GM21528 (cell line): ENCODE results near the gene TIAM2.
A peak's percentile ranks its signal among the peaks of the same experiment; 100 is the strongest.
"Not testable (repeated sequence)": the region's sequence is repeated elsewhere in the genome, so short reads cannot be mapped to it uniquely, and the experiment has no call there.

ENCODE experiments used
- ATAC-seq: cut with Tn5 transposase; IDR thresholded peaks from one replicate; pipeline ENCODE4 v1.9.1; 2021; ENCODE audit warnings: mild to moderate bottlenecking, moderate library complexity; ENCODE audit not compliant: unreplicated experiment, low FRiP score

The TIAM2 gene

DNA sequence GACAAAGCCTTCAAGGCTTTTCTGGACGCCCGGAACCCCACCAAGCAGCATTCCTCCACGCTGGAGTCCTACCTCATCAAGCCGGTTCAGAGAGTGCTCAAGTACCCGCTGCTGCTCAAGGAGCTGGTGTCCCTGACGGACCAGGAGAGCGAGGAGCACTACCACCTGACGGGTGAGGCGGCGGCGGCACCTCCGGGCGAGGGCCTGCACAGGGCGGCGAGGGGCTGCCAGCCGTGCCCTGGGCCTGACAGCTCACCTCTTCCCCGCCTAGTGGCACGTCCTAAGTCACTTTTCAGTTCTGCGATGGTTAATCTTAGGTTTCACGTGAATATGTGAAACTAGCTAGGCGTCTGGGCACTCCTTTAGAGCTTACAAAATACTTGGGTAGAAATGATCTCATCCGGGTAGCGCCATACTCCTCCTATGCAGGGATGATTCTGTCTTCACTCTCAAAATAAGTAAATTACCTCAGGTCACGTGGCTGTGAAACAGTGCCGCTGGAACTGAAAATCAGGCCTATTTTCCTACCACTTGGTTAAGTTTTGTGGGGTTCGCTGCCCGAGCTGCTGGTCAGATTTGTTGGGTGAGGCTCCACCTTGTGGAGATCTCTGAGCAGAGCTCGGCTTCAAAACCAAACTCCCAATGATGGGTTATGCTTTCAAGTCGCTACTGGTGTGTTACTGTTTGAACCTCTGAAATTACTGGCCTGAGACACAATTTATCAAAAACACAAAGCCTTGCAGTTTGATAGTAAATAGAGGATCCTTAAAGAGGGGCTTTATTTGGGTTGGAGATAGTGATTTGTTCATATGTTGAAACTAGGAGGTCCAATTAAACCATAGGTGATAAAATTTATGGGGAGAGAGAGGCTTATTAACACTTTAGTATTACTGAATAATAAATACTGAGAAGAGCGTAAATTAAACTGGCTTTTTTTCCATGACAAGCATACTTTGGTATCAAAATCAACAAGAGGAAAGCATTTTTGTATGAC is 253.2 kb downstream of the TIAM2 start:
- no peak for ATAC-seq

DNA sequence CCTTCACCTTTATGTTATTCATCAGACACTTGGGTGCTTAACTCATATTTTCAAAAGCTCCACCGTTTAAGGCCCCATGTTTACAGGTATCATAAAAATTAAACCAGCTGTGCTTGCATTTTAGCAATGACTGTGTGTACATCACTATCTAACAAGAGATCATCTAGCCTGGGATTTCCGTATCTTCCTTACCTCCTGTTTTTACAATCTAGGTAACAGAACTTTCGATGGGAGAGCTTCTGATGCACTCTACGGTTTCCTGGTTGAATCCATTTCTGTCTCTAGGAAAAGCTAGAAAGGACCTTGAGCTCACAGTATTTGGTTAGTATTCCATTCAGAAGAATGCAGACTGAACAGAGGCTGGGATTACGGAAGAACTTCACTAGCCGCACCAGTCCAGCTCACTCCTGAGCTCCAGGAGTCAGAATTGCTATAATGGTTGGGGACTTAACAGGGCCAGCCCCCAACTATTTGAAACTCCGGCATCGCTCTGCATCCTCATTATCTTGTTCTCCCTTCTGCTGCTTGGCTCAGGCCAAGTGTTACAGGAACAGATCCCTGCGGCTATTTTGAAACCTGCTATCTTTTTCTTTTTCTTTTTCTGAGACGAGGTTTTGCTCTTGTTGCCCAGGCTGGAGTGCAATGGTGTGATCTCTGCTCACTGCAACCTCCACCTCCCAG is 255.7 kb downstream of the TIAM2 start:
- ATAC-seq = no peak

DNA sequence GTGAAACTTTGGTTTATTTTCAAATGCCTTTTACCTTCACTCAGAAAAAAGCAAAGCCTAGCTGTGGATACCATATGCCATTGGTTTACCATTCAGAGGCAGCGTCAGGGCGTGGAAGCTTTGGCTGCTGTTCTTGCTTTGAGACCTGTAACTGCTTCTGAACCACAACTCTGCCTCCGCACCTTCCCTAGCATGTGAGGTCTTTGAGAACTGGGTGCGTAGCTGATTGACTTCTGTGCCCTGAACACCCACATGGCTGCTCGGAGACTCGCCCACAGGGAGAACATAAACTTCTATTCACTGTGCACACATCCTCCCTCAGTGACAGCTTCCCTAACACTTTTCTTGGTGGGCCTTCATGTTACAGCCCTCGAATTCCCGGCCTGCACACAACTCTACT is 257.5 kb downstream of the TIAM2 start:
- no peak for ATAC-seq

DNA sequence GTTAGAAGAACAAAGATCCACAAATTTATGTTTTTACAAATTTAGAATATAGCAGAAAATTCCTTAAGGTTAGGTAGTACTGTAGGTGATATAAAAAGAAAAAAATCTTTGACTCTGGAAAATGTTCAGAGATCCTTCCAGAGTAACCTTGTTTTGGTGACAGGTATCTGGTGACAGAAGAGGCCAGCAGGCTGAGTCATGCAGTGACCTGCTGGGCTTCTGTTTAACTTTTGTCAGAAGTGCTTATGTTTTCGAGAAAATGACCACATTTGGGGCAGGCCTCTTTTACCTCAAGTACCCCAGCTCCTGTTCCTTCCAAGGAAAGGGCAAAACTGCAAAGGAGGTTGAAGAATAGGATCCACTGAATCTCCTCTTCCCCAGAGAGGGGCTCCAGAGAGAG is 258.2 kb downstream of the TIAM2 start:
- ATAC-seq = no peak

DNA sequence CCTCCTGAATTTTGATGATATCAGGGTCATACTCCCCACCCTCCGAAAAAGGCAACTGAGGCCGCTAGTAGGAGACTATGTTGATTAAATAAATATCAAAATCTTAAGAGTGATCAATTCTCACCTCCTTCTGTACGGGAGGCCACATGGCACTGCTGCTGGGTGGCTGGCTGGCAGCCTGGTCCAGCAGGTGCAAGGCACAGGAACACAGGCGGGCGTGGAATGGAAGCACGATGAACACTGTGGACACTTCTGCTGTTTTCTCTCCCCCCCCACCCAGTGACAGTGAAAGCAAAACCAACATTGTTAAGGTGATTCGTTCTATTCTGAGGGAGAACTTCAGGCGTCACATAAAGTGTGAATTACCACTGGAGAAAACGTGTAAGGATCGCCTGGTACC is 259.0 kb downstream of the TIAM2 start:
- no peak for ATAC-seq

DNA sequence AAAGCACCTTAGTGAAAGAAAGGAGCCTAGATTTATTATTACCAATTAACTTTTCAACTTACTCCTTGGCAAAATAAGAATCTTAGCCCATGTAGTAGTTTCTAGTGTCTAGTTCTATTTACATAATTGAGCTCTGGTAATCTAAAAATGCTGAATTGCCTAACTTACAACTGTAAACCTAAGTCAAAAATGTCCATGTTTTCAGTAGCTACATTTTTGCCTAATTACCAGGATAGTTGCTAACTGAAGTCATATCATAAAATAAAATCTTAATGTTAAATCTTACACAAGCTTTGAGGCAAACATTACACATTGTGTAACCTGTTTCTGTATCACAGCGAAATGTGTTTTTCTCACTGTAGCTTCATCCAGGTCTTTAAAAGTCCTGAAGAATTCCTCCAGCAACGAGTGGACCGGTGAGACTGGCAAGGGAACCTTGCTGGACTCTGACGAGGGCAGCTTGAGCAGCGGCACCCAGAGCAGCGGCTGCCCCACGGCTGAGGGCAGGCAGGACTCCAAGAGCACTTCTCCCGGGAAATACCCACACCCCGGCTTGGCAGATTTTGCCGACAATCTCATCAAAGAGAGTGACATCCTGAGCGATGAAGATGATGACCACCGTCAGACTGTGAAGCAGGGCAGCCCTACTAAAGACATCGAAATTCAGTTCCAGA is 261.1 kb downstream of the TIAM2 start:
- no peak for ATAC-seq

DNA sequence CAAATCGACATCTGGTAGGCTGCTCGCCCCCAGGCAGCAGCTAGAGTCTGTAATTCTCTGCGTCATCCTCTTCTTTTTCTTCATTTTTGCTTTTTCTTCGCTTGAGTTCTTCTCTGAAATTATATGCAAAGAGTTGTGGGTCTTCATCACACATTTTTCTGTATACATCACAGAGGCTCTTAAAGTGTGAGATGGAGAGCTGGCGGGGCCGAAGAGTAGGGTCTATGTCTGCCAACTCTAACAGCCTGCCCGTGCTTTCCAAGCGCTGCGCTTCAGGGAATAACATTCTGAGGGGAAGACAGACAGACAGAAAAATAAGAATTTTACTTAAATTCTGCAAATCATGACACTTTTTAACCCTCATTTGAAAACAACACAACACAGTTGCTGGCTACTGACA is 262.7 kb downstream of the TIAM2 start:
- ATAC-seq = no peak

DNA sequence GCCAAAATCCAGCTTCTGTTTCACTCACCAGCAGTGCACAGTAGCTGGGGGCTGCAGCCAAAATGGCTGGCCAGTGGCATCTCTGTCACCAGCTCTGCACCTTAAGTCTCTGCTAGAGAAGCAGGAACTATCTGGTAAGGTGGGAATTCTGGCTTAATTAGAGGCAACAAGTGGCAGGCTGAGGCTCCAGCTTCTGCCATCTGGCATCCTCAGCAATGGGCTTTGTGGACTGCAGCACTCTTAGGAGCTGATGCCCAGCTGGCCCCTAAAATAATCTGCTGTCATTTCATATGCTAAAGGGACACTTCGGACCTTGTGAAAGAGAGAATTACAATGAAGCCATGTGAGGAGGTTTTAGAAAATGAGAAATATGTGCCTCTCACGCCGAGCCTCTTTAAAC is 264.1 kb downstream of the TIAM2 start:
- no peak for ATAC-seq

DNA sequence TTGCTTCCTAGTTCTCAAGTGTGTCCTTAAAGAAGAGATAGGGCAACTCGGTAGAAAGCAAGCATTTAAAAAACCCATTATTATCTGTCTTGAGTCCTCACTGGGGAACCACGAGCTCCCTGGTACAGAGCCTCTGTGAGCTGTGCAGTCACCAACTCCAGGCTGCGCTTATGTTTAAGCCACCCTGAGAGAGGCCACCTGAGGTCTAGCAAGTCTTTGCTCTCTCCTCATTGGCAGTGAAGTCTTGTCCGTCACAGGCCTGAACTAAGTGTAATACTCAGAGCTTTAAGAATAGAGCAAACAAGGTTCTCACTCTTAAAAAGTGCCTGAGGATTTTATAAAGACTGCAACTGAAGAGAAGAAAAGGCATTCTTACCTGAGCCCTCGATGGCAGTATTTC is 264.8 kb downstream of the TIAM2 start:
- ATAC-seq = no peak

DNA sequence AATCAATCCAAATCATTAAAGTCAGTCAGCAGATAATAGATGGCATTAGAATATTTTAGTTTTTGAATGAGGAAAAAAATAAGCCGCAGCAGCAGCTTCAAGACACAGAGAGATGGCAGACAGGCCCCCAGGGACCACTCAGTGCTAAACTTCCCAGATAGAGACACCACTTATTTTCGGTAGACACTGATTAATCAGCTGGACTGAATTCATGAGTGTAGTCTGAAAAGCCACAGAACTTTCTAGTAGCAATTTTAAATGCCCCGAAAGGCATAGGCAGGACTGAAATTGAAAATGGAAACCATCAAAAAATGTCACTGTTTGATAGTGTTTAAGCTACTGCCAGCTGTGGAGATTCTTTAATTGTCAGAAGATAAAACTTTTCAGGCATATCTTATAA is 265.6 kb downstream of the TIAM2 start:
- ATAC-seq = peak; percentile 62

DNA sequence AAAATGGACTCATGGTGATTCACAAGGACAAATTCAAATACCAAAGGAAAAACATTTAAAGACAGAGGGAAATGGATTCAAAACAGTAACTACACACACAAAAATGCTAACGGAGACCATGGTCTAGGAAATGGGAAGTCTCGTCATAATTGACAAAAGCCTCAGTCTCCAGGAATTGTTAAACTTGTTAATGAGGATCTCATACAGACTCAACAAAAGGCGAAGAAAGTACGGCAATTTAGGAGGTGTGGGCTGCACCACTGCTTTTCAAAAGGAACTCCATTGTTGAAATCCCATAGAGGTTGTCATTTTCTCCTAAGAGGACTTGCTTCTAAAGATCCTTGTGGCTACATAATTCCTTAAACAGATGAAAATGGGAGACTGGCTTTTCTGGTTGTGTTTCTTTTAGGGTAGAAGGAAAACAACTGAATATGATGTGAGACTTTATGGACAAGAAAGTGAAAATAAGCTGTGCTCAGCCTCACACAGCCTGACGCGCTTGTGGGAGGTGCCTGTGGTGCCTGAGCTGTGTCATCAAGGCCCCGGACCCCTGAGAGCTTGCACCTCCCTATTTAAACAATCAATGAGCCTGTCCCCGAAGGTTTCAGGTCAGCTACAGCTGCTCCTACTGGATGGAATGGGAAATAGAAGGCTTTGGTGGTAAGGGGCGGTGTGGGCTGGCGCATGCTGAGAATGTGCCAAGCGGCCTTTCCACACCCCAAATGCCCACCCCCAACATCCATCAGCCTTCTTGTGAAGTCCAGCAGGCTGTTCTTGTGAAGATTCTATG is 266.2 kb downstream of the TIAM2 start:
- ATAC-seq = no peak

DNA sequence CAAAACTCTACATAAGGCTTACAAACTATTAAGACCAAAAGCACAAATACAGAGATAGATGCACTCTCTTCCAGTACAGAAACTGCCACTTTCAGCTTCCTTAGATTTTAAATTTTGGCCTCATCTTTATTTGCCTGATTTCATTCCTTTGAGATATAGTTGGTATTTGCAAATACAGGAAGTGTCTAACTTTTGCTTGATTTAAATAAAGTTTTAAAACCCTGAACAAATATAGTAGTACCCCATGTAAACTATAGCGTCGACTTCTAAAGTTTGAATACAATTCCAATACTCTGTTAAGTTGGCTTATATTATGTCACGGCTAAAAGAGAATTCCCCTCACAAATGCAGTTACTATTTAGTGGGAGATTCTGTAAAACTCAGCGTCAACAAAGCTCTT is 267.5 kb downstream of the TIAM2 start:
- no peak for ATAC-seq

DNA sequence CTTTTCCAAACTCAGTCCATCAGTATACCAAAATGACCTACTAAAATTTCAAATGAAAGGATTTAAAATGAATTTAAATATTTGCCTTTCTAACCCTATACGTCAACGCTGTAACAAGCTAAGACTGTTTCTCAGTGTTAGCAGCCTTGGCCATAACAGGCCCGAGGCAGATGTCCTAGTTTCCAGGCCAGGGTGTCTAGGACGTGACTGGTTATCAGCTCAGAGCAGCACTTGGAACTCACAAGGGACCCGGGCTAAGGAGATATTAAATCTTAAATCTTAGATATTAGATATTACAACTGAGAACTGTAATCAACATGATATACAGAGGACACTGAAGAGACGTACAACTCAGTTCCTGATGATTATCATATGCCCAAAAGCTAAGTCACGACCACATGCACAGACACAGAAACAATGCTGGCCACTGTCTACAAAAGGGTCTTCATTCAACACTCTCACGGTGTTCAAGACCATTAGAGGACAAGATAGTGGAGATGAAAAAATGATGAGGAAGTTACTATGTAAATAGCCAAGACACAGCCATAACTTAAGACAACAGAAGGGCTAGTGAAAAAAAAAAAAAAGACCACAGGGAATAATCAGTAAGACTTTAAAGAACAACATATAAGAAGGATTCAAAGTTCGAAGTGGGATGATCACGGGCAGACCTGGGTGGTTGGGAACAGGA is 268.4 kb downstream of the TIAM2 start, which contains the start of gene CLDN20:
Gene CLDN20, plus strand, starts transcription at position 641 of the 691 bp plus-strand sequence. CDS start 11,707 bp downstream, outside the sequence.
- ATAC-seq = no peak

DNA sequence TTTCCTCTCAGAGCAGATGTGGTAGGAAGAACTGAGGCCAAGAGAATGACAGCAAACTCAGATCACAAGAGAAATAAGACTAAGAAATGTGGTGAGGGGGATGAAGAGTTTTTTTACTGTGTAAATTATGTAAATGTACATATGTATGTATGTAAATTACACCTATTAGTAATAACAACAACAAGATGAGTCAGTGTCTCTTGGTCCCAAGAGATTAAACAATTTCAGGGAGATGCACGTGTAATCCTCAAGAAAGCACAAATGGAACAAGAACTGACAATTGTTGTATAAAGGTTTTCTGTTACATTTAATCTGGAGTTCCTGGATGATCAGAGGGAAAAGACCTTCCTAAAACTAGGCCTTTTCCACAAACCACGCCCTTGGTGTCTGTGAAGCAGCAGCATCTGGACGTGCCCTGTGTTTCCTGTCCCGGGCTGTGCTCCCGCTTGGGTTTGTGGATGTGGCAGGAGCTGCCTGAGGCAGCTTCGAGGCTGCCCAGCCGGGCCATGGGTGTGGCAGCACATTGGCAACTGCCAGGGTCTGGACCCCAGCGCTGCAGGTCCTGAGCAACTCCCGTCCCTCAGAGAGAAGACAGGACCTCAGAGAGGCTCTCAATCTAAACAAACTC is 269.7 kb downstream of the TIAM2 start:
- no peak for ATAC-seq

DNA sequence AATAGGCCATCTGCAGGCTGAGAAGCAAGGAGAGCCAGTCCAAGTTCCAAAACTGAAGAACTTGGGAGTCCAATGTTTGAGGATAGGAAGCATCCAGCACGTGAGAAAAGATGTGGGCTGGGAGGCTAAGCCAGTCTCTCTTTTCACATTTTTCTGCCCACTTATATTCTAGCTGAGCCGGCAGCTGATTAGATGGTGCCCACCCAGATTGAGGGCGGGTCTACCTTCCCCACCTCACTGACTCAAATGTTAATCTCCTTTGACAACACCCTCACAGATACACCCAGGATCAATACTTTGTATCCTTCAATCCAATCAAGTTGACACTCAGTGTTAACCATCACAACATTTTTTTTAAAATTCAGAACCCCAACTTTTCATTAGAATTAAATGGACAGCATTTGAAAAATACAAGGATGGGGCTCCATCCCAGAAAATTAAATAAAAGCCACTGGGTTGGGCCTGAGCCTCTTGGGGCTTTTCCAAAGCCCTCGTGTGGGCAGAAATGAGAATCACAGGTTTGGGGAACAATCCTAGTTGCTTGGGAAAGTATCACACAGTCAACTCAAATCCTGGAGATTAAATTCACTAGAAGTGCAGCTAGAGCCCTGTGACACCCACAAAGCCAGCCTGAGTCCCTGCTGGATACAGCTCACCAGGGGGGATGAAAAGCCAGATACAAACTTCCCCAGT is 270.9 kb downstream of the TIAM2 start:
- ATAC-seq = no peak

DNA sequence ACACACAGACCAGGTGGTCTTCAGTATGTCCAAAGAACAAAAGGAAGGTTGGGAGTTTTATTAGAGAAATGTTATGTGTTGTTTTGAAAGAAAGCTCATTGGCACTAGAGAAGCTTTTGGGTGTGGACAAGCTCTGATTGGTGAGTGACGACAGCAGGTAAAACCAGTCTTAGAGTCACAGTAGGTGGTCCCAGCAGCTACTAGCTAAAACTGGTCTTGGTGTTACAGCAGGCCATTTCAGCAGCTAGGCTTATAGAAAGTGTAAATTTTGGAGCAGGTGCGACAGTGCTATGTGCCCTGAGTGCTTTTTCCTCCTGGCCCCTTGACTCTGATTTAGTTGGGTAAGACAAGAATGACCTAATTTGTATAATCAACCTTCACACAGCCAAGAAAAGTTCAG is 272.3 kb downstream of the TIAM2 start:
- no peak for ATAC-seq

DNA sequence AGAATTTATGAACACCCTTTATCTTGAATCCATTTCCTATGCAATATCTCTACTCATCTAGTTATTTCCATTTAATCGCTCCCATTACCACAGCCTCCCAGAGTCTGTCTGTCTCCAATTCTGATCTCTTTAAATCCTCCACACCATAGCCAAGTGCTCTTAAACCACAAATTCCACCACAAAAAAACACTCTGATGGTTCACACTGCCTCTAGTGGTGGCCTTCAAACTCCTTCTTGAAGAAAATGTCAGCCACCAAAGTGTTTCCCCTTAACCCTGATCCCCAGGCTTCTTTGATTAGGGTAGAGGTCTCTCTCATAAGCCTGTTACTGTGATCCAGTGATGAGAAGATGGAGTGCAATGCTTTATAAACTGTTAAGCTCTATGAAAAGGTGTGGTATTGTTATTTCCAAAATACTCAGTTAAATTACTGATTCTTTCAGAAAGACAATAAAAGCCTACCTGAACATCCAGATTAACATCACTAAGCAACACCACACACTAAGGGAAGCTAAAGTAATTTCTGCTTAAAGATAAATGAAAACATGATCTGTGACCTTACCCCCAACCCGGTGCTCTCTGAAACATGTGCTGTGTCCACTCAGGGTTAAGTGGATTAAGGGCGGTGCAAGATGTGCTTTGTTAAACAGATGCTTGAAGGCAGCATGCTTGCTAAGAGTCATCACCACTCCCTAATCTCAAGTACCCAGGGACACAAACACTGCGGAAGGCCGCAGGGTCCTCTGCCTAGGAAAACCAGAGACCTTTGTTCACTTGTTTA is 273.2 kb downstream of the TIAM2 start:
- not testable (repeated sequence) for ATAC-seq

DNA sequence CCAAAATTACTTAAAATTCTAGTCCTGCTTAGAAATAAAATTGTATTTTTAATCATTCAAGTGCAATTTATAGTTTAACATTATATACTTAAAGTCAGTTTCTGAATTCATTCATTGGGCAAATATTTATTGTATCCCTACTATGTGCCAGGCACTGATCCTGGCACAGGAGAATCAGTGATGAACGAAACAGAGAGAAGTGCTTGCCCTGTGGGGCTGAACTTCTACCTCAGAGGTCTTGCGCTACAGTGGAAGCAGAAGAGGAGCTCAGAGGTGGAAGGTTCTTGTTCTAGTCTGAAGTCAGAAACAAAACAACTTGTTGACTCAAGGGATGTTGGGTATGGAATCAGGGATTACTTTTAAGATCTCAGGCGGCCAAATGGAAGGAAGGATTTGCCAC is 274.6 kb downstream of the TIAM2 start:
- ATAC-seq = no peak
